ENCODE data around the gene PSAP. TPM values are rescaled to one million over a fixed set of nuclear protein-coding genes. Genes with fewer than 3 reads are reported as not detected.

The PSAP gene
- total RNA-seq, 1 donor from 2014 or later, result 676 TPM

- H3K27me3 Mint-ChIP-seq (ENCODE audit: unreplicated experiment), result peaks cover 5% of the 10 kb centered on the region
These were observed 25.8 kb downstream of the PSAP start for GRCh38 chr10:71825217-71825616.

GRCh38 chr10:71824333-71824732 lies 26.7 kb downstream of the PSAP start:
- peaks cover 2% of the 10 kb centered on the region for H3K27me3 Mint-ChIP-seq (ENCODE audit: unreplicated experiment)
- peaks cover 45% of the 10 kb centered on the region for H3K36me3 Mint-ChIP-seq (ENCODE audit: low read depth, unreplicated experiment)
- H3K4me1 Mint-ChIP-seq (ENCODE audit: unreplicated experiment), result peaks cover 29% of the 10 kb centered on the region
- no peaks in the 10 kb centered on the region for H3K9me3 Mint-ChIP-seq (ENCODE audit: unreplicated experiment)
- H3K27ac Mint-ChIP-seq (ENCODE audit: unreplicated experiment), result peak overlapping the region; percentile 59
- TF ChIP-seq CTCF (IDR thresholded peaks at IDR 0.05; ENCODE audit: unreplicated experiment), result no peak
- H3K4me3 Mint-ChIP-seq (ENCODE audit: unreplicated experiment), result no peak overlapping the region
- DNase-seq (ENCODE audit: low spot score), result no peak

More at GRCh38 chr10:71825217-71825616, 25.8 kb downstream of the PSAP start:
- DNase-seq (ENCODE audit: low spot score), result no peak
- no peak for TF ChIP-seq CTCF (IDR thresholded peaks at IDR 0.05; ENCODE audit: unreplicated experiment)
- Mint-ChIP-seq H3K36me3 (ENCODE audit: low read depth, unreplicated experiment) (peaks cover 46% of the 10 kb centered on the region), H3K4me3 (ENCODE audit: unreplicated experiment) (no peak overlapping the region), H3K9me3 (ENCODE audit: unreplicated experiment) (no peaks in the 10 kb centered on the region), H3K4me1 (ENCODE audit: unreplicated experiment) (peaks cover 29% of the 10 kb centered on the region), H3K27ac (ENCODE audit: unreplicated experiment) (no peak overlapping the region)

GRCh38 chr10:71823356-71823755 lies 27.7 kb downstream of the PSAP start:
- peaks cover 49% of the 10 kb centered on the region for H3K36me3 Mint-ChIP-seq (ENCODE audit: low read depth, unreplicated experiment)
- no peak for TF ChIP-seq CTCF (IDR thresholded peaks at IDR 0.05; ENCODE audit: unreplicated experiment)

GRCh38 chr10:71821909-71822763 lies 28.9 kb downstream of the PSAP start:
- Mint-ChIP-seq H3K27me3 (ENCODE audit: unreplicated experiment) (peaks cover 1% of the 10 kb centered on the region), H3K36me3 (ENCODE audit: low read depth, unreplicated experiment) (peaks cover 50% of the 10 kb centered on the region), H3K4me1 (ENCODE audit: unreplicated experiment) (peaks cover 29% of the 10 kb centered on the region), H3K27ac (ENCODE audit: unreplicated experiment) (no peak overlapping the region), H3K4me3 (ENCODE audit: unreplicated experiment) (peak overlapping the region; percentile 5), H3K9me3 (ENCODE audit: unreplicated experiment) (no peaks in the 10 kb centered on the region)
- no peak for DNase-seq (ENCODE audit: low spot score)
- TF ChIP-seq CTCF (IDR thresholded peaks at IDR 0.05; ENCODE audit: unreplicated experiment), result no peak

More at GRCh38 chr10:71823356-71823755, 27.7 kb downstream of the PSAP start:
- H3K4me1 Mint-ChIP-seq (ENCODE audit: unreplicated experiment), result peaks cover 29% of the 10 kb centered on the region
- no peak for DNase-seq (ENCODE audit: low spot score)
- H3K27ac Mint-ChIP-seq (ENCODE audit: unreplicated experiment), result peak overlapping the region; percentile 59
- H3K27me3 Mint-ChIP-seq (ENCODE audit: unreplicated experiment), result peaks cover 1% of the 10 kb centered on the region
- H3K9me3 Mint-ChIP-seq (ENCODE audit: unreplicated experiment), result no peaks in the 10 kb centered on the region
- H3K4me3 Mint-ChIP-seq (ENCODE audit: unreplicated experiment), result no peak overlapping the region

GRCh38 chr10:71820966-71821365 lies 30.1 kb downstream of the PSAP start:
- Mint-ChIP-seq H3K4me1 (ENCODE audit: unreplicated experiment) (peaks cover 28% of the 10 kb centered on the region), H3K36me3 (ENCODE audit: low read depth, unreplicated experiment) (peaks cover 56% of the 10 kb centered on the region), H3K4me3 (ENCODE audit: unreplicated experiment) (no peak overlapping the region), H3K27me3 (ENCODE audit: unreplicated experiment) (peaks cover 1% of the 10 kb centered on the region), H3K9me3 (ENCODE audit: unreplicated experiment) (no peaks in the 10 kb centered on the region), H3K27ac (ENCODE audit: unreplicated experiment) (no peak overlapping the region)
- DNase-seq (ENCODE audit: low spot score), result no peak
- no peak for TF ChIP-seq CTCF (IDR thresholded peaks at IDR 0.05; ENCODE audit: unreplicated experiment)

All from endothelial cell (in vitro differentiated cells).